Stimulated activated memory B cell treated with anti-CD40 and anti-IgM and Interleukin-4, amounts not matched to agents 10 μg/mL and 1 μg/mL and 100 μg/mL, for 72 hours (primary cell): ENCODE measurements around the gene OR5H1.
"Not testable (repeated sequence)": the region's sequence is repeated elsewhere in the genome, so short reads cannot be mapped to it uniquely, and the experiment has no call there.

ENCODE experiments used
- ATAC-seq: fragments of 150-1000 bp; cut with Tn5 transposase; 2 replicates; pipeline ENCODE4 v1.10.0; 2021
- H3K27ac Mint-ChIP-seq: one replicate; pipeline ENCODE4 v1.8.0; 2022; ENCODE audit warnings: mild to moderate bottlenecking, mixed read lengths
- H3K27me3 Mint-ChIP-seq: one replicate; pipeline ENCODE4 v1.8.0; 2022; ENCODE audit warnings: mixed read lengths
- H3K36me3 Mint-ChIP-seq: one replicate; pipeline ENCODE4 v1.8.0; 2022; ENCODE audit warnings: mixed read lengths
- H3K4me1 Mint-ChIP-seq: one replicate; pipeline ENCODE4 v1.8.0; 2022; ENCODE audit warnings: mixed read lengths
- H3K4me3 Mint-ChIP-seq: one replicate; pipeline ENCODE4 v1.8.0; 2022; ENCODE audit warnings: mild to moderate bottlenecking, moderate library complexity, mixed read lengths
- H3K9me3 Mint-ChIP-seq: one replicate; pipeline ENCODE4 v1.8.0; 2022; ENCODE audit warnings: mixed read lengths

The OR5H1 gene

DNA sequence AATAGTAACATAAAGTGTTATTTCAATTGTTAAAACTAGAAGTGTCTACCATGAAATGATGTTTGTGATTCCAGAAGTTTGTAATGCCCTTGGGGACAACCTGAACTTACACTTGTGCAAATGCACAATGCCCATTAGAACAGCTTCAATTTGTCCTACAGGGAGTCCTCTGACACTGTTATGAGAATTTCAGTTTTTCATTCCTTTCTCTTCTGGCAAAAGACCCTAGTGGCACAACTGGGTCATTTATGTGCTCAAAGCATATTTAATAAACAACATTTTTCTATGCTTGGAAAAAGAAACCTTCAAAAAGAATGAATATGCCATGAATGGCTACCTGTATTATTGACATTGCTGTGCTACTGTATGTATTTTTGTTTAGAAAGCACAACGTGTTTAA, at the start of gene OR5H1:
OR5H1 (plus strand) TSS at position 301 of the 400 bp plus-strand sequence. CDS start 1,977 bp downstream, outside the sequence.
- Mint-ChIP-seq H3K27ac (no peak within 1 kb of the TSS), H3K36me3 (no peaks in the 10 kb centered on the region), H3K27me3 (no peaks in the 10 kb centered on the region), H3K9me3 (peaks cover 3% of the 10 kb centered on the region), H3K4me3 (no peak within 1 kb of the TSS), H3K4me1 (no peaks in the 10 kb centered on the region)
- no peak for ATAC-seq

- Mint-ChIP-seq H3K27me3 (no peaks in the 10 kb centered on the region), H3K27ac (no peak within 1 kb of the TSS), H3K4me1 (no peaks in the 10 kb centered on the region), H3K4me3 (no peak within 1 kb of the TSS), H3K36me3 (no peaks in the 10 kb centered on the region), H3K9me3 (peaks cover 3% of the 10 kb centered on the region)
- ATAC-seq, result no peak
Observed at GRCh38 chr3:98086873-98087272, 43.6 kb upstream of the OR5H1 start, which contains the start of gene OR5AC2. TSS of gene OR5AC2 (plus strand) at chr3:98087173. CDS start at chr3:98087173, 0 bp downstream.

DNA sequence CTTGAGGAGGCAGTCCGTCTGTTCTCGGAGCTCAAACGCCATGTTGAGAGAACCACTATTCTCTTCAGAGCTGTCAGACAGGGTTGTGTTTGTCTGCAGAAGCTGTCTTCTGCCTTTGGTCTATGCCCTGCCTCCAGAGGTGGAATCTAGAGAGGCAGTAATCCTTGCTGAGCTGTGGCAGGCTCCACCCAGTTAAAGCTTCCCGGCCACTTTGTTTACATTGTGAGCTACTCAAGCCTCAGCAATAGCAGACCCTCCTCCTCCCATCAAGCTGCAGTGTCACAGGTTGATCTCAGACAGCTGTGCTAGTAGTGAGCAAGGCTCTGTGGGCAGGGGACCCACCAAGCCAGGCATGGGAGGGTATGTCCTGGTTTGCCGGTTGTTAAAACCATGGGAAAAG, 34.6 kb upstream of the OR5H1 start:
- Mint-ChIP-seq H3K27me3 (no peaks in the 10 kb centered on the region), H3K36me3 (no peaks in the 10 kb centered on the region)
- ATAC-seq, result no peak

GRCh38 chr3:98099848-98100247, 30.7 kb upstream of the OR5H1 start:
- ATAC-seq, result no peak
- Mint-ChIP-seq H3K27me3 (no peaks in the 10 kb centered on the region), H3K9me3 (peaks cover 2% of the 10 kb centered on the region), H3K27ac (no peak overlapping the region), H3K36me3 (no peaks in the 10 kb centered on the region), H3K4me3 (no peak overlapping the region), H3K4me1 (no peaks in the 10 kb centered on the region)

More for the DNA sequence above, 34.6 kb upstream of the OR5H1 start:
- H3K27ac Mint-ChIP-seq, result no peak overlapping the region
- peaks cover 4% of the 10 kb centered on the region for H3K9me3 Mint-ChIP-seq
- no peak overlapping the region for H3K4me3 Mint-ChIP-seq
- no peaks in the 10 kb centered on the region for H3K4me1 Mint-ChIP-seq

GRCh38 chr3:98108162-98108561, 22.4 kb upstream of the OR5H1 start:
- ATAC-seq, result no peak
- Mint-ChIP-seq H3K4me1 (no peaks in the 10 kb centered on the region), H3K27ac (no peak overlapping the region), H3K36me3 (no peaks in the 10 kb centered on the region), H3K27me3 (no peaks in the 10 kb centered on the region), H3K4me3 (no peak overlapping the region), H3K9me3 (peaks cover 6% of the 10 kb centered on the region)

- H3K36me3 Mint-ChIP-seq, result no peaks in the 10 kb centered on the region
- no peaks in the 10 kb centered on the region for H3K27me3 Mint-ChIP-seq
- H3K27ac Mint-ChIP-seq, result no peak overlapping the region
- no peak for ATAC-seq
- no peak overlapping the region for H3K4me3 Mint-ChIP-seq
- H3K9me3 Mint-ChIP-seq, result peaks cover 6% of the 10 kb centered on the region
- no peaks in the 10 kb centered on the region for H3K4me1 Mint-ChIP-seq
Observed at GRCh38 chr3:98109807-98110549, 20.5 kb upstream of the OR5H1 start.

GRCh38 chr3:98110550-98110908, 20.0 kb upstream of the OR5H1 start:
- Mint-ChIP-seq H3K9me3 (peaks cover 6% of the 10 kb centered on the region), H3K27me3 (no peaks in the 10 kb centered on the region), H3K4me1 (no peaks in the 10 kb centered on the region), H3K36me3 (no peaks in the 10 kb centered on the region), H3K4me3 (no peak overlapping the region), H3K27ac (no peak overlapping the region)
- ATAC-seq, result no peak

GRCh38 chr3:98114264-98114663, 16.3 kb upstream of the OR5H1 start:
- no peak for ATAC-seq
- Mint-ChIP-seq H3K27me3 (peaks cover 14% of the 10 kb centered on the region), H3K36me3 (no peaks in the 10 kb centered on the region), H3K9me3 (peaks cover 11% of the 10 kb centered on the region), H3K27ac (no peak overlapping the region), H3K4me1 (no peaks in the 10 kb centered on the region), H3K4me3 (no peak overlapping the region)

DNA sequence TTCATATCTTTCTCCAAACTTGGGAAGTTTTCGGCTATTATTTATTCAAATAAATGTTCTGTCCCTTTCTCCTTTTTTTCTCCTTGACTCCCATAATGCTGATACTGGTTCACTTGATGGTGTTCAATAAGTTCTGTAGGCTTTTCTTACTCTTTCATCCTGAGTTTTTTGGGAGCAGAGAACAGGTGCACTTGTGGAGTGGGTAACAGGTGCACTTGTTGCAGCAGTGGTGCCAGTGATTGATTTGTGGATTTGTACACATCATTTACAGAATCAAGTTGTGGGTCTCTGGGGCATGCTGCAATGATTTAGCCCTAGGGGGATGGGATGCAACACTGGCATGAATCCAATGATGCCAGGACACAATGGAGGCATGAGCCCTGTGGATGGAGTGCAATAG, 14.8 kb upstream of the OR5H1 start:
- Mint-ChIP-seq H3K4me1 (no peaks in the 10 kb centered on the region), H3K4me3 (no peak overlapping the region), H3K36me3 (no peaks in the 10 kb centered on the region), H3K27me3 (peaks cover 14% of the 10 kb centered on the region), H3K27ac (no peak overlapping the region), H3K9me3 (peaks cover 7% of the 10 kb centered on the region)
- no peak for ATAC-seq

- H3K4me3 Mint-ChIP-seq, result no peak overlapping the region
- H3K27me3 Mint-ChIP-seq, result no peaks in the 10 kb centered on the region
- H3K9me3 Mint-ChIP-seq, result no peaks in the 10 kb centered on the region
- H3K27ac Mint-ChIP-seq, result no peak overlapping the region
- H3K36me3 Mint-ChIP-seq, result no peaks in the 10 kb centered on the region
- no peak for ATAC-seq
- no peaks in the 10 kb centered on the region for H3K4me1 Mint-ChIP-seq
Observed at GRCh38 chr3:98136631-98137030, 6.1 kb downstream of the OR5H1 start.

- not testable (repeated sequence) for H3K36me3 Mint-ChIP-seq, H3K27me3 Mint-ChIP-seq, H3K4me1 Mint-ChIP-seq, ATAC-seq, H3K9me3 Mint-ChIP-seq, H3K27ac Mint-ChIP-seq, H3K4me3 Mint-ChIP-seq
Observed at GRCh38 chr3:98137826-98138557, 7.5 kb downstream of the OR5H1 start.

DNA sequence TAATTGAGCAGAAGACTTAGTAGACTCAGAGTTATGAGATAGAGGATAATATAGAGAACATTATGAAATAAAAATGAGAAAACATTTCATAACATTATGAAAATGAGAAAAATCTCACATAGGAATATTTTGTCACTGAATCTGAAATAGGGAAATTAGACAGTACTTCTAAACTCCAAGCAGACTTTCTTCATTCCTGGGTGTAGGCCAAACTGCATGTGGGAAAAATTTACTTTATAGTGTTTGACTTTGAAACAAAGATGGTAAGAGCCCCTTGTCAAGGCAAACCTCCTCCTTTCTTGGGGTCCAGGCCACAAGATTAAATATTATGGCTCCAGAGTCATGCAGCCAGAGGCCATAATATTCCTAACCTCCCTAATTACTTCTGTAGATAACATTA, 10.0 kb downstream of the OR5H1 start:
- no peaks in the 10 kb centered on the region for H3K36me3 Mint-ChIP-seq
- no peaks in the 10 kb centered on the region for H3K27me3 Mint-ChIP-seq
- no peak overlapping the region for H3K27ac Mint-ChIP-seq
- ATAC-seq, result no peak
- no peak overlapping the region for H3K4me3 Mint-ChIP-seq
- H3K4me1 Mint-ChIP-seq, result no peaks in the 10 kb centered on the region
- no peaks in the 10 kb centered on the region for H3K9me3 Mint-ChIP-seq

DNA sequence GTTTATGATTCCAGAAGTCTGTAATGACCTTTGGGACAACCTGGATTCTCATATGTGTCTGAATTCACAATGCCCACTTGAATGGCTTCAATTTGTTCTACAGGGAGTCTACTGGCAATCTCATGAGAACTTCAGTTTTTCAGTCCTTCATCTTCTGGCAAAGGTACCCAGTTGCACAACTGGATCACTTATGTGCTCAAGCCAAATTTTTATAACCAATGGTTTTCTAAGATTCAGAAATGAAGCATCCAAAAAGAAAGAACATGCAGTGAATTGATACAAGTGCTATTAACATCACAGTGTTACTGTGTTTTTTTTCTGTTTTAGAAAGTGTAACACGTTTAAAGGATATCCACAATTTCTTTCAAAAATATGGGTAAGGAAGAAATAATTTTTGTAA, 16.7 kb downstream of the OR5H1 start, which contains the start of gene OR5H14:
OR5H14 (plus strand) TSS at position 301 of the 400 bp plus-strand sequence. CDS start 1,907 bp downstream, outside the sequence.
- H3K9me3 Mint-ChIP-seq, result peaks cover 3% of the 10 kb centered on the region
- H3K4me3 Mint-ChIP-seq, result no peak within 1 kb of the TSS
- ATAC-seq, result no peak
- no peak within 1 kb of the TSS for H3K27ac Mint-ChIP-seq
- no peaks in the 10 kb centered on the region for H3K4me1 Mint-ChIP-seq
- H3K36me3 Mint-ChIP-seq, result no peaks in the 10 kb centered on the region
- no peaks in the 10 kb centered on the region for H3K27me3 Mint-ChIP-seq

- Mint-ChIP-seq H3K27ac (no peak overlapping the region), H3K4me3 (no peak overlapping the region)
Observed at GRCh38 chr3:98148751-98149150, 18.2 kb downstream of the OR5H1 start.

GRCh38 chr3:98149456-98149855, 18.9 kb downstream of the OR5H1 start:
- H3K9me3 Mint-ChIP-seq, H3K27ac Mint-ChIP-seq, H3K4me3 Mint-ChIP-seq, H3K36me3 Mint-ChIP-seq, H3K27me3 Mint-ChIP-seq, ATAC-seq, H3K4me1 Mint-ChIP-seq: not testable (repeated sequence)

More at GRCh38 chr3:98148751-98149150, 18.2 kb downstream of the OR5H1 start:
- Mint-ChIP-seq H3K4me1 (no peaks in the 10 kb centered on the region), H3K9me3 (peaks cover 6% of the 10 kb centered on the region), H3K36me3 (no peaks in the 10 kb centered on the region), H3K27me3 (no peaks in the 10 kb centered on the region)
- ATAC-seq, result no peak

DNA sequence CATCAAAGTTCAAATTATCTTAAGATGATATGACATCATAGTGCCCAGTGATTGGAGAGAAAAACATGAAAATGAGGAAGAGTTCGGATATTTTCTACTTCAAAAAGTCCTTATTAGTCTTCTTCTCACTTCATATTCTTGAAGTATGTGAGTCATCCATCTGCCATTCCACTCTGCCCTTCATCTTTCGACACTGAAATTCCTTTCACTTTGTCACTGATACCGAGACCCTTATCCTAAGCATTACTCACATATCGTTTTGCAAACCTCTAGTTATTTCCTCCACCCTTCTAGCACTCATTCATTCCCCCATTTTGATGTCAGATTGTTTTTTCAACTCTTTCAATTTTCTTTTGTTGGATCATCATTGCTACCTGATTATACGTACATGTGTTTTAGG, 20.7 kb downstream of the OR5H1 start:
- ATAC-seq, result no peak
- H3K4me3 Mint-ChIP-seq, result no peak overlapping the region
- H3K4me1 Mint-ChIP-seq, result no peaks in the 10 kb centered on the region
- H3K9me3 Mint-ChIP-seq, result peaks cover 6% of the 10 kb centered on the region
- H3K36me3 Mint-ChIP-seq, result no peaks in the 10 kb centered on the region
- H3K27ac Mint-ChIP-seq, result no peak overlapping the region
- no peaks in the 10 kb centered on the region for H3K27me3 Mint-ChIP-seq
